Measurements from ENCODE around the gene CHAD. TPM values are rescaled to one million over a fixed set of nuclear protein-coding genes. Genes with fewer than 3 reads are reported as not detected.

Gene CHAD
- total RNA-seq, 1 experiment from 2014 or later, result 0.09 TPM

GRCh38 chr17:50472286-50472685 lies 3.6 kb upstream of the CHAD start:
- ChIA-PET POLR2A (no interaction called here), CTCF (interaction anchor here (0.6 to 5.8 kb wide), 11 partner anchors 10 to 272 kb away, joined by 3 to 40 read pairs (median 4); partner anchors contain the start of gene LRRC59)
- Mint-ChIP-seq H3K27me3 (ENCODE audit: low read depth) (peaks cover 32% of the 10 kb centered on the region), H3K4me1 (peaks cover 22% of the 10 kb centered on the region), H3K4me3 (no peak overlapping the region), H3K36me3 (no peaks in the 10 kb centered on the region), H3K27ac (no peak overlapping the region), H3K9me3 (no peaks in the 10 kb centered on the region)
- ATAC-seq (no peak), DNase-seq (ENCODE audit: low spot score) (no peak)
- no peak for TF ChIP-seq TEAD1 (CRISPR knock-in tag; IDR thresholded peaks at IDR 0.05)
- TF ChIP-seq, protein P1, sequence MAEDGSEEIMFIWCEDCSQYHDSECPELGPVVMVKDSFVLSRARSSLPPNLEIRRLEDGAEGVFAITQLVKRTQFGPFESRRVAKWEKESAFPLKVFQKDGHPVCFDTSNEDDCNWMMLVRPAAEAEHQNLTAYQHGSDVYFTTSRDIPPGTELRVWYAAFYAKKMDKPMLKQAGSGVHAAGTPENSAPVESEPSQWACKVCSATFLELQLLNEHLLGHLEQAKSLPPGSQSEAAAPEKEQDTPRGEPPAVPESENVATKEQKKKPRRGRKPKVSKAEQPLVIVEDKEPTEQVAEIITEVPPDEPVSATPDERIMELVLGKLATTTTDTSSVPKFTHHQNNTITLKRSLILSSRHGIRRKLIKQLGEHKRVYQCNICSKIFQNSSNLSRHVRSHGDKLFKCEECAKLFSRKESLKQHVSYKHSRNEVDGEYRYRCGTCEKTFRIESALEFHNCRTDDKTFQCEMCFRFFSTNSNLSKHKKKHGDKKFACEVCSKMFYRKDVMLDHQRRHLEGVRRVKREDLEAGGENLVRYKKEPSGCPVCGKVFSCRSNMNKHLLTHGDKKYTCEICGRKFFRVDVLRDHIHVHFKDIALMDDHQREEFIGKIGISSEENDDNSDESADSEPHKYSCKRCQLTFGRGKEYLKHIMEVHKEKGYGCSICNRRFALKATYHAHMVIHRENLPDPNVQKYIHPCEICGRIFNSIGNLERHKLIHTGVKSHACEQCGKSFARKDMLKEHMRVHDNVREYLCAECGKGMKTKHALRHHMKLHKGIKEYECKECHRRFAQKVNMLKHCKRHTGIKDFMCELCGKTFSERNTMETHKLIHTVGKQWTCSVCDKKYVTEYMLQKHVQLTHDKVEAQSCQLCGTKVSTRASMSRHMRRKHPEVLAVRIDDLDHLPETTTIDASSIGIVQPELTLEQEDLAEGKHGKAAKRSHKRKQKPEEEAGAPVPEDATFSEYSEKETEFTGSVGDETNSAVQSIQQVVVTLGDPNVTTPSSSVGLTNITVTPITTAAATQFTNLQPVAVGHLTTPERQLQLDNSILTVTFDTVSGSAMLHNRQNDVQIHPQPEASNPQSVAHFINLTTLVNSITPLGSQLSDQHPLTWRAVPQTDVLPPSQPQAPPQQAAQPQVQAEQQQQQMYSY (CRISPR knock-in tag; IDR thresholded peaks at IDR 0.05), result no peak
- no peak for TF ChIP-seq ZNF281 (CRISPR knock-in tag; IDR thresholded peaks at IDR 0.05)
- no peak for TF ChIP-seq OVOL2 (CRISPR knock-in tag; IDR thresholded peaks at IDR 0.05; ENCODE audit: borderline replicate concordance)
- TF ChIP-seq STAT6 (CRISPR knock-in tag; conservative IDR thresholded peaks at IDR 0.05; ENCODE audit: low read depth), result no peak
- no peak for TF ChIP-seq NR2C2 (CRISPR knock-in tag; IDR thresholded peaks at IDR 0.05)
- TF ChIP-seq ESRRA (CRISPR knock-in tag; IDR thresholded peaks at IDR 0.05; ENCODE audit: borderline replicate concordance), result no peak
- TF ChIP-seq MAX (CRISPR knock-in tag; IDR thresholded peaks at IDR 0.05), result no peak
- TF ChIP-seq, protein P2, sequence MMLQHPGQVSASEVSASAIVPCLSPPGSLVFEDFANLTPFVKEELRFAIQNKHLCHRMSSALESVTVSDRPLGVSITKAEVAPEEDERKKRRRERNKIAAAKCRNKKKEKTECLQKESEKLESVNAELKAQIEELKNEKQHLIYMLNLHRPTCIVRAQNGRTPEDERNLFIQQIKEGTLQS (CRISPR knock-in tag; conservative IDR thresholded peaks at IDR 0.05), result no peak
- no peak for TF ChIP-seq TCF7 (CRISPR knock-in tag; IDR thresholded peaks at IDR 0.05; ENCODE audit: low read depth)
- no peak for TF ChIP-seq ZMAT4 (CRISPR knock-in tag; IDR thresholded peaks at IDR 0.05)
- no peak for TF ChIP-seq ETV6 (CRISPR knock-in tag; IDR thresholded peaks at IDR 0.05)
- no peak for TF ChIP-seq PREB (CRISPR knock-in tag; IDR thresholded peaks at IDR 0.05; ENCODE audit: borderline replicate concordance)
- TF ChIP-seq FOXP1 (CRISPR knock-in tag; IDR thresholded peaks at IDR 0.05; ENCODE audit: borderline replicate concordance), result no peak
- no peak for TF ChIP-seq IRF1 (CRISPR knock-in tag; IDR thresholded peaks at IDR 0.05)
- TF ChIP-seq, protein P3, sequence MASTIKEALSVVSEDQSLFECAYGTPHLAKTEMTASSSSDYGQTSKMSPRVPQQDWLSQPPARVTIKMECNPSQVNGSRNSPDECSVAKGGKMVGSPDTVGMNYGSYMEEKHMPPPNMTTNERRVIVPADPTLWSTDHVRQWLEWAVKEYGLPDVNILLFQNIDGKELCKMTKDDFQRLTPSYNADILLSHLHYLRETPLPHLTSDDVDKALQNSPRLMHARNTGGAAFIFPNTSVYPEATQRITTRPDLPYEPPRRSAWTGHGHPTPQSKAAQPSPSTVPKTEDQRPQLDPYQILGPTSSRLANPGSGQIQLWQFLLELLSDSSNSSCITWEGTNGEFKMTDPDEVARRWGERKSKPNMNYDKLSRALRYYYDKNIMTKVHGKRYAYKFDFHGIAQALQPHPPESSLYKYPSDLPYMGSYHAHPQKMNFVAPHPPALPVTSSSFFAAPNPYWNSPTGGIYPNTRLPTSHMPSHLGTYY (CRISPR knock-in tag; IDR thresholded peaks at IDR 0.05), result no peak
- no peak for TF ChIP-seq ATF1 (CRISPR knock-in tag; IDR thresholded peaks at IDR 0.05)
- TF ChIP-seq CREM (CRISPR knock-in tag; IDR thresholded peaks at IDR 0.05), result no peak
- TF ChIP-seq ZNF263 (CRISPR knock-in tag; IDR thresholded peaks at IDR 0.05; ENCODE audit: low read depth), result no peak
- TF ChIP-seq ZNF671 (CRISPR knock-in tag; IDR thresholded peaks at IDR 0.05), result no peak
